GM19452 (cell line): ENCODE results near the gene ERC1.

Source experiments
- ATAC-seq: cut with Tn5 transposase; IDR thresholded peaks from one replicate; pipeline ENCODE4 v1.9.1; 2021; ENCODE audit not compliant: unreplicated experiment

ERC1 gene

GRCh38 chr12:1529228-1529861, 538.3 kb downstream of the ERC1 start:
- ATAC-seq: no peak

- ATAC-seq: no peak
These were observed 539.0 kb downstream of the ERC1 start for GRCh38 chr12:1529862-1530591.

DNA sequence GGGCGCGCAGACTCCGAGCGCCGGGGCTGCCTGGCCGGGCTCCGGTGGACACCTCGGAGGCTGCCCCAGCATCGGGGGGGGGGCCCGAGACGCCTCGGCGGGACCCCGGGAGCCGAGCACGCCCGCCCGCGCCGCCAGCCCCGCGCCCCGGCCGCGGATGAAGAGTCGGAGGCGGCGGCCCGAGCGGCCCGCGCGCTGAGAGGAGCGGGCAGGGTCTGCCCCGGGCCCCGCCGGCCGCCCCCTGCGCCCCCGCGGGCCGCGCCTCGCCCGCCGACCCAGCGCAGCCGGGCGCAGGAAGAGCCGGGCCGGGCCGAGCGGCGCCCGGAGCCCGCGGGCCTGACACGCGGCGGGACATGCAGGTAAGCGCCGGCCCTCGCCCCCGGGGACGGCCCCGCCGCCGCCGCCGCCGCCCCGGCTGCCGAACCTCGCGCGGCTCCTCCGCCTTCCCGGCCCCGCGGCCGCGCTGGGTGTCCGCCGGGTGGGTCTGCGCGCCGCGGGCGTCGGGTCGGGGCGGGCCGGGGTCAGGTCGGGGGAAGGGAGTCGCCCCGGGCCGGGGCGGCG, 539.6 kb downstream of the ERC1 start:
- no peak for ATAC-seq

DNA sequence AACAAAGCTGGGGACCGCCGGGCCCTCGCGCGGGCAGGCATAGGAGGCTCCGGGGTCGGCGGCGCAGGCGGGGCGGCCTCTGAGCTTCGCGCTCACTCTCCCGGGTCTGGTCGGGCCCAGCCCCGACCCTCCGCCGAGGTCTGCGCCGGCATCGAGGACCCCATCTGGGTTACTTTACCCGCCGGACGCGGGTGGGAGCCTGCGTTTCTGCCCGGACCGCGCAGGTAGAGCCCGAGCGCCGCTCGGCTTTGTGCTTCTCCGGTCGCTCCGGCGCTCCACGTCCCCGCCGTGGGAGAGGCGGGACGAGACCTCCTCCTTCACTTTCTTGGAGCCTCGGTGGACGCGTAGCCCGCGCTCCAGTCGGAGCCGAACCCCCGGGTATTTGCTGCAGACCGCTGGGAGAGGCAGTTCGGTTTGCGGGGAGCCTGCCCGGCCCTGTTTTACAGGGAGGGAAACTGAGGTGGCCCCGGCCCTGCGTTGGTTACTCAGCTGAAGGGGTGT, 540.2 kb downstream of the ERC1 start:
- no peak for ATAC-seq

- ATAC-seq: no peak
These were observed 540.8 kb downstream of the ERC1 start for GRCh38 chr12:1531654-1532374.

- ATAC-seq: no peak
These were observed 541.5 kb downstream of the ERC1 start for GRCh38 chr12:1532375-1533165.

- ATAC-seq: peak; percentile 9
These were observed 542.2 kb downstream of the ERC1 start for GRCh38 chr12:1533205-1533601.

DNA sequence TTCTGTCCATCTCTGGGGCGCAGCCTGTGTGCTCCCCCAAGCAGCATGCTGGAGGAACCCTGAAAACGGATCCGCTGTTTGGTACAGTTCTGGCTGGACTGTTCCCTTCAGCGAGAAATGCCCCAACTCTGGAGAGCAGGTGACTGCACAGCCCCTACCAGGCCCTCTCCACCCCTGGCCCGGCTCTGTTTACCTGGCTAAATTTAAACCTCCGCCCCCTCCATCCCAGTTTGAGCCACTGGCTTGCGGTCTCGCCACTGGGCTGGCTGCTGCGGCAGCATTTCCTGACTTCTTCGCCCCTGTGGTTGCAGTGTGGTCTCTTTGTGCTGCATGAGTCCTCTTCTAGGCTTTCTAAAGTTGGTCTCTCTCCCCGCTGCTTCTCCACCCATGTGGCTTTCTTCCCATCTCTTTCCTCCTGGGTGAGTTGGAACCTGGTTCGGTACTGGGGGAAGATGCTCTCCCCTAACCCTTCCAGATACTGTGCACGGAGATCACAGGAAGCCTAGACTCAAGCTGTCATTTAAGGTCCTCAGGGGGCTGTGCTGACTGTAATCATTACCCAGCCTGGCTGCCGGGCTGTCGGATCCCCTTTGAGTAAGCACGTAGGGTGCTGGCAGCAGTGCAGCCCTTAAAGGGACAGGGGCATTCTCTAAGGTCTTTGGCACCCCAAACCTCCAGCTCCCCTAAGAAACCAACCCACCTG, 542.7 kb downstream of the ERC1 start:
- peak; percentile 52 for ATAC-seq

DNA sequence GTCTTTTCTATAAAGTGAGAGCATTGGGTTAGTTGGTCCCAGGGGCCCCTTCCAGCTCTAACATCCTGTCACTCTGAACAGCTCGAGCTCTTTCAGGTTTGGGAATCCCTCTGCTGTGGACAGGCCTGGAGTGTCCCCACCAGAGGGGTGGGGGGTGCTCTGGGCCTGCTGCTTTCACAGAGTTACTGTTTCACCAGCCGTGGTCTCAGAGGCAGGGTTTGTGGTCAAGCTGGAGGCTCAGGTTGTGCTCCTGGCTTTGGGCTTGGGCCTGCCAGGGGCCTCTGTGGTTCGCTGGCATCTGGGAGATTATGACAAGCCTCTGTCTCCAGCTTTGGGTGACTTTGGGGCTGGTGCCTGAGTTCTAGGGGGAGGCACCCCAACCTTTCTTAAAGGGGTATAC, 543.7 kb downstream of the ERC1 start:
- ATAC-seq: peak; percentile 39

- ATAC-seq: no peak
These were observed 545.8 kb downstream of the ERC1 start for GRCh38 chr12:1536817-1537216.

DNA sequence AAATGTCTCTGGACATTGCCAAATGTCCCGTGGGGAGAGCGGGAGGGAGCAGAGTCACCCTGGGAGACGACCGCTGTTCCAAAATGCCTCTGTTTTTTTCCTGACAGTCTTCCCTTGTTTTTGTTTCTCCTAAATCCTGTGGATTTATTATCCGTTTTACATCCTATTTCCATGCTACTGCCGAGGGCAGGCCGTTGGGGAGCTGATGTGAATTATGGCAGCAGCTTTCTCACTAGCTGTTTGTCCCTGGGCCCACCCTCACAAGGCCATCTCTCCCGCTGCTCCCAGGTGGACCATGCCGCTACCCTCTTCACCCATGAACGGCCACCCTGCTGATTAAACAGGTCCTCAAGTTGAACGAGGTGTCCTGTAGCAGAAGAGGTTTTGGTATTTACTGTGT, 548.1 kb downstream of the ERC1 start:
- ATAC-seq: no peak

- ATAC-seq: no peak
These were observed 549.7 kb downstream of the ERC1 start for GRCh38 chr12:1540690-1541089.

- no peak for ATAC-seq
These were observed 551.6 kb downstream of the ERC1 start for GRCh38 chr12:1542599-1542998.

GRCh38 chr12:1544996-1545700, 554.1 kb downstream of the ERC1 start:
- no peak for ATAC-seq
